Measurements from ENCODE around the gene SIAE.
A peak's percentile ranks its signal among the peaks of the same experiment; 100 is the strongest.

The SIAE gene

GRCh38 chr11:124657904-124658303 lies 15.6 kb downstream of the SIAE start:
- H3K4me3 ChIP-seq (ENCODE audit: low read depth, low read length), result no peak overlapping the region
- TF ChIP-seq, protein P1, sequence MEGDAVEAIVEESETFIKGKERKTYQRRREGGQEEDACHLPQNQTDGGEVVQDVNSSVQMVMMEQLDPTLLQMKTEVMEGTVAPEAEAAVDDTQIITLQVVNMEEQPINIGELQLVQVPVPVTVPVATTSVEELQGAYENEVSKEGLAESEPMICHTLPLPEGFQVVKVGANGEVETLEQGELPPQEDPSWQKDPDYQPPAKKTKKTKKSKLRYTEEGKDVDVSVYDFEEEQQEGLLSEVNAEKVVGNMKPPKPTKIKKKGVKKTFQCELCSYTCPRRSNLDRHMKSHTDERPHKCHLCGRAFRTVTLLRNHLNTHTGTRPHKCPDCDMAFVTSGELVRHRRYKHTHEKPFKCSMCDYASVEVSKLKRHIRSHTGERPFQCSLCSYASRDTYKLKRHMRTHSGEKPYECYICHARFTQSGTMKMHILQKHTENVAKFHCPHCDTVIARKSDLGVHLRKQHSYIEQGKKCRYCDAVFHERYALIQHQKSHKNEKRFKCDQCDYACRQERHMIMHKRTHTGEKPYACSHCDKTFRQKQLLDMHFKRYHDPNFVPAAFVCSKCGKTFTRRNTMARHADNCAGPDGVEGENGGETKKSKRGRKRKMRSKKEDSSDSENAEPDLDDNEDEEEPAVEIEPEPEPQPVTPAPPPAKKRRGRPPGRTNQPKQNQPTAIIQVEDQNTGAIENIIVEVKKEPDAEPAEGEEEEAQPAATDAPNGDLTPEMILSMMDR (IDR thresholded peaks at IDR 0.05; ENCODE audit: low read depth, low read length), result no peak

DNA sequence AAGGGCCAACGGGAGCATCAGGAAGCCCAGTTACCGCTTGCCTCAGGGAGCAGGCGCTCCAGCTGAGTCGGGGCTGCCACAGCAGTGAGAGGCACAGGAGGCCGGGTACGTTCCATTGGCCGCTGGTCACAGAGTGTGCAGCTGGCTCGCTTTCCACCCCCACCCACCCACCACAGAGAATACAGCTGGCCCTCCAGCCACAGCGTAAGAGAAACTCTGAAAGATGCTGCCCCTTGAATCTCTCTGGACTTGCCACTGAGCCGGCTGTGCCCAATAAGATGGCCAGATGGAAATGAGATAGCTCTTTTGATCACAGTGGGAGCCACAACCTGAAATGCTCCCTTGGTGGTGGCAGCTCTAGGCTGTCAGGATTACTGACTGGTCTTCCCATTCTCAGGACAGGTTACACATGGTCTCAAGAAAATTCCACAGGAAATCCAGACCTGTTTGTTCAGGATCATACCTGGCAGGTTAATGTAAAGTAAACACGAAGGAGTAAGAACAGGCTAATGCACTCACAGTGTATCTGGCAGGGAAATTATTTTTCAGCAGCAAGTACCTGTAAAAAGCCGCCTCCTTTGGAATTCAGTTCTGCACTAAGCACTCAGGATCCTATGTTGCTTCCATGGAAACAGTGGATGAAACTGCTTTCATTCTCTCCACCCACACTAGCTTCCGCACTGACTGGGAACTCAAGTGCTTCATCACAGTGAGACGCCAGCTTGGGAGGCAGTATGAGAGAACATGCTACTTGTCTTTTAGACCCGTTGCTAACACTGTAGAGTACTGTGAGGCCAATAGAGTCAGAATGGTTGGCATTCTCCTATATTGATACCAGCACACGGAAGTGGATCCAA lies 16.5 kb downstream of the SIAE start:
- H3K4me3 ChIP-seq (ENCODE audit: low read depth, low read length), result no peak overlapping the region
- TF ChIP-seq, protein P1 (IDR thresholded peaks at IDR 0.05; ENCODE audit: low read depth, low read length), result no peak

GRCh38 chr11:124648610-124649009 lies 24.9 kb downstream of the SIAE start:
- H3K4me3 ChIP-seq (ENCODE audit: low read depth, low read length), result no peak overlapping the region
- TF ChIP-seq, protein P1 (IDR thresholded peaks at IDR 0.05; ENCODE audit: low read depth, low read length), result no peak

- TF ChIP-seq, protein P1 (IDR thresholded peaks at IDR 0.05; ENCODE audit: low read depth, low read length), result no peak
Observed at GRCh38 chr11:124646148-124646547, 27.4 kb downstream of the SIAE start.

DNA sequence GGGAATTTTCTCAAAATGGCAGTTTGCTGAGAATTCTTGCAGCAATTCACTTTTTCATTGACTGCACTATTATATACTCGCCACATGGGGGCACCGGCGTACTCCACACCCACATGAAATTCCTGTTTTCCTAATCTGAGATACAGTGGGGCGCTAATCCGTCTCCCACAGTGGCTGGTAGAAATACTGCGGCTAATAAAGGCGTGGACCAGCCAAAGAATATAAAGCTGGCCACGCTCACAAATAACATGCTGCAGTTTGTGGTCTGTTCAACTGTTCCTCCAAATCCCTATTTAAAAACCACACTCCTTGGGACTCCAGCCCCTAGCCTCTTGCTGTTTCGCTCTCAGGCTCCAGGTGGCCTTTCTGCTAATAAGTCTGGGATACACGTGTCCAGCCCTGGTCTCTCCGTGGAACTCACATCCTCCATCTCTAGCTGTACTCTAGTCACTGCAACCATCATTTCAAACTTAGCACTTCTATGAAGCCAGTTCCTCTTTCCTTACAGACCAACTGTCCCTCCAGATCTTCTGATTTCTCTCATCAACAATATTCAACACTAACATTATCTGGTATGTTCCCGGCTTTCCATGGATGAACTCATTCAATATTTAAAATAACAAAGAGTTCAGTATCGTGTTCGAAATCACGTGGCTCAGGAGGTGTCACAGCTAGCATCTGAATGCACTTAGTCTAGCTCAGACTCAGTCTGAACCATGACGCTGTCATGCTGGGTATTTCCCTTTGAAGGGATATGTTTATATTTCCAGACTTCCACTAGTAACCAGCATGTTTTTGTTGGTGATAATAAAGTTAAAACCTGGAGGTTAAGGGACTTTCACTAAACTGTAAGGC lies 28.9 kb downstream of the SIAE start:
- TF ChIP-seq, protein P1 (IDR thresholded peaks at IDR 0.05; ENCODE audit: low read depth, low read length), result peak; percentile 76
- peak overlapping the region; percentile 46 for H3K4me3 ChIP-seq (ENCODE audit: low read depth, low read length)

More at GRCh38 chr11:124646148-124646547, 27.4 kb downstream of the SIAE start:
- no peak overlapping the region for H3K4me3 ChIP-seq (ENCODE audit: low read depth, low read length)

GRCh38 chr11:124643605-124644425 lies 29.7 kb downstream of the SIAE start:
- TF ChIP-seq, protein P1 (IDR thresholded peaks at IDR 0.05; ENCODE audit: low read depth, low read length), result no peak
- peak overlapping the region; percentile 8 for H3K4me3 ChIP-seq (ENCODE audit: low read depth, low read length)
